ENCODE results near the gene CLMN. TPM values are rescaled to one million over a fixed set of nuclear protein-coding genes. Genes with fewer than 3 reads are reported as not detected.

CLMN gene
- total and polyA plus RNA-seq, 2 donors (not counting 1 experiment from before 2014, with no cell fraction given): 9.6 to 51.5 TPM

DNA sequence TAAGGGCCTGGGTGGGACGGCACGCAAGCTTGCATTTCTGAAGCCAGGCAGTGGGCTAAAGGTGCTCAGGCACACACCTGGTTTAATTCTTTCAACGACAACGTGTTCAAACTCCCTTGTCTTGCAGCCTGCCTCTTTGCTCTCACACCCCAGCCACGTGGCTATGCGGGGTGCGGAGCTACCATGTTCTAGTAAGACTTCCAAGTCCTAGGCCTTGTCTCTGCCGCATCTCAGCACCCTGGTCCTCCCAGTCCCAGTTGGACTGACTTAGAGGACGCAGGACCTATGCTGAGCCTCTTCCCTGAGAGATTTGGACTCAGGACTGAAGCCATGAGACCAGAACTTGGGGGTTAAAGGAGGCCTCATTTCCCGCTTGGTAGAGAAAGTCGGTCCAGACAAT, 62.2 kb downstream of the CLMN start:
- ATAC-seq (ENCODE audit: low read depth): no peak
- H3K27me3 ChIP-seq (replicated peaks in 1 of 4; ENCODE audit: control extremely low read depth in 1 of 4, control insufficient read depth in 3 of 4, insufficient read depth in 4 of 4, low read length in 3 of 4): no peaks in the 10 kb centered on the region
- POLR2A ChIA-PET: no interaction called here
- 96% methylated on average over 11 of the region's 11 CpGs for WGBS (ENCODE audit: insufficient coverage)
- H3K36me3 ChIP-seq (replicated peaks in 1 of 2; ENCODE audit: control extremely low read depth in 1 of 2, control insufficient read depth in 1 of 2, extremely low read depth in 1 of 2, insufficient read depth in 2 of 2, low read length in 1 of 2): no peaks in the 10 kb centered on the region
- H3K27ac ChIP-seq (ENCODE audit: low read length in 2 of 2): no peak overlapping the region
- no peak overlapping the region for H2AFZ ChIP-seq (ENCODE audit: insufficient read depth, low read depth, low read length, poor library complexity, severe bottlenecking)
- peaks cover 25% of the 10 kb centered on the region for H3K79me2 ChIP-seq (ENCODE audit: control insufficient read depth, insufficient read depth, low read length)
- no peak overlapping the region for H3K4me2 ChIP-seq (replicated peaks; ENCODE audit: low read depth, low read length, poor library complexity, severe bottlenecking)
- H3K4me1 Mint-ChIP-seq: peaks cover 15% of the 10 kb centered on the region
- no peak overlapping the region for H3K4me3 ChIP-seq (ENCODE audit: control extremely low read depth in 1 of 5, extremely low read depth in 1 of 5, insufficient read depth in 1 of 5, low read depth in 2 of 5, low read length in 4 of 5)
- CTCF ChIA-PET: no interaction called here
- no peak overlapping the region for H3K9ac ChIP-seq (ENCODE audit: low read length)
- H3K9me3 ChIP-seq (ENCODE audit: control extremely low read depth in 1 of 3, control insufficient read depth in 2 of 3, insufficient read depth in 1 of 3, low read length in 2 of 3): no peaks in the 10 kb centered on the region
- intact Hi-C loops (cut with micrococcal nuclease): no loop called here
- H3K27ac Mint-ChIP-seq: no peak overlapping the region
- TF ChIP-seq, protein P1, sequence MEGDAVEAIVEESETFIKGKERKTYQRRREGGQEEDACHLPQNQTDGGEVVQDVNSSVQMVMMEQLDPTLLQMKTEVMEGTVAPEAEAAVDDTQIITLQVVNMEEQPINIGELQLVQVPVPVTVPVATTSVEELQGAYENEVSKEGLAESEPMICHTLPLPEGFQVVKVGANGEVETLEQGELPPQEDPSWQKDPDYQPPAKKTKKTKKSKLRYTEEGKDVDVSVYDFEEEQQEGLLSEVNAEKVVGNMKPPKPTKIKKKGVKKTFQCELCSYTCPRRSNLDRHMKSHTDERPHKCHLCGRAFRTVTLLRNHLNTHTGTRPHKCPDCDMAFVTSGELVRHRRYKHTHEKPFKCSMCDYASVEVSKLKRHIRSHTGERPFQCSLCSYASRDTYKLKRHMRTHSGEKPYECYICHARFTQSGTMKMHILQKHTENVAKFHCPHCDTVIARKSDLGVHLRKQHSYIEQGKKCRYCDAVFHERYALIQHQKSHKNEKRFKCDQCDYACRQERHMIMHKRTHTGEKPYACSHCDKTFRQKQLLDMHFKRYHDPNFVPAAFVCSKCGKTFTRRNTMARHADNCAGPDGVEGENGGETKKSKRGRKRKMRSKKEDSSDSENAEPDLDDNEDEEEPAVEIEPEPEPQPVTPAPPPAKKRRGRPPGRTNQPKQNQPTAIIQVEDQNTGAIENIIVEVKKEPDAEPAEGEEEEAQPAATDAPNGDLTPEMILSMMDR (IDR thresholded peaks at IDR 0.05): no peak
- TF ChIP-seq EZH2 (IDR thresholded peaks at IDR 0.05; ENCODE audit: borderline replicate concordance, insufficient read depth, low read depth, low read length, poor library complexity, severe bottlenecking): no peak
- H3K27me3 Mint-ChIP-seq: no peaks in the 10 kb centered on the region
- H3K4me1 ChIP-seq (ENCODE audit: control insufficient read depth in 2 of 2, insufficient read depth in 2 of 2, low read length in 2 of 2): peaks cover 3 to 17% of the 10 kb centered on the region in 2 donors
- H3K9me3 Mint-ChIP-seq (ENCODE audit: insufficient read depth): no peaks in the 10 kb centered on the region
- no peak for DNase-seq
- peaks cover 13% of the 10 kb centered on the region for H4K20me1 ChIP-seq (ENCODE audit: control insufficient read depth, insufficient read depth, low read length, poor library complexity, severe bottlenecking)
- no peak overlapping the region for H3K4me3 Mint-ChIP-seq

DNA sequence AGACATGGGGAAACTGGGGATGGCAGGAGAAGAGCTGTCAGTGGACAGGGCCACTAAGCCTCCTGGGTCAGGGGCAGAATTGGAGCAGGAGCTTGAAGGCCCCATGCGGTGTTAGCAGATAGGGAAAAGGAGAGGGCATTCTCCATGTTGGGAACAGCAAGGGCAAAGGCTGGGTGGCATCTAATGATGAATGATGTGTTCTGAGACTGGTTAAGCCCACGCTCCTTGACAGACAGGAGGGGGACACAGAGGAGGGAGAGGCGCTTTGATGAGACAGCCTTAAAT, 63.0 kb downstream of the CLMN start:
- POLR2A ChIA-PET: no interaction called here
- no peak overlapping the region for H3K4me3 Mint-ChIP-seq
- Histone ChIP-seq H3K4me1 (ENCODE audit: control insufficient read depth in 2 of 2, insufficient read depth in 2 of 2, low read length in 2 of 2) (peaks cover 3 to 17% of the 10 kb centered on the region in 2 donors), H4K20me1 (ENCODE audit: control insufficient read depth, insufficient read depth, low read length, poor library complexity, severe bottlenecking) (peaks cover 13% of the 10 kb centered on the region), H3K4me2 (replicated peaks; ENCODE audit: low read depth, low read length, poor library complexity, severe bottlenecking) (no peak overlapping the region), H3K79me2 (ENCODE audit: control insufficient read depth, insufficient read depth, low read length) (peaks cover 23% of the 10 kb centered on the region), H3K27me3 (replicated peaks in 1 of 4; ENCODE audit: control extremely low read depth in 1 of 4, control insufficient read depth in 3 of 4, insufficient read depth in 4 of 4, low read length in 3 of 4) (no peaks in the 10 kb centered on the region), H3K4me3 (ENCODE audit: control extremely low read depth in 1 of 5, extremely low read depth in 1 of 5, insufficient read depth in 1 of 5, low read depth in 2 of 5, low read length in 4 of 5) (no peak overlapping the region), H3K27ac (ENCODE audit: low read length in 2 of 2) (no peak overlapping the region), H3K9ac (ENCODE audit: low read length) (no peak overlapping the region), H2AFZ (ENCODE audit: insufficient read depth, low read depth, low read length, poor library complexity, severe bottlenecking) (no peak overlapping the region), H3K36me3 (replicated peaks in 1 of 2; ENCODE audit: control extremely low read depth in 1 of 2, control insufficient read depth in 1 of 2, extremely low read depth in 1 of 2, insufficient read depth in 2 of 2, low read length in 1 of 2) (no peaks in the 10 kb centered on the region), H3K9me3 (ENCODE audit: control extremely low read depth in 1 of 3, control insufficient read depth in 2 of 3, insufficient read depth in 1 of 3, low read length in 2 of 3) (no peaks in the 10 kb centered on the region)
- CTCF ChIA-PET: no interaction called here
- TF ChIP-seq EZH2 (IDR thresholded peaks at IDR 0.05; ENCODE audit: borderline replicate concordance, insufficient read depth, low read depth, low read length, poor library complexity, severe bottlenecking): no peak
- TF ChIP-seq, protein P1 (IDR thresholded peaks at IDR 0.05): no peak
- H3K27ac Mint-ChIP-seq: no peak overlapping the region
- peaks cover 15% of the 10 kb centered on the region for H3K4me1 Mint-ChIP-seq
- ATAC-seq (ENCODE audit: low read depth) (no peak), DNase-seq (no peak)
- no peaks in the 10 kb centered on the region for H3K9me3 Mint-ChIP-seq (ENCODE audit: insufficient read depth)
- no peaks in the 10 kb centered on the region for H3K27me3 Mint-ChIP-seq
- intact Hi-C loops (cut with micrococcal nuclease): no loop called here
- 100% methylated on average over 1 of the region's 3 CpGs for whole genome bisulfite sequencing (ENCODE audit: insufficient coverage)
